Gastrocnemius medialis (tissue), 4 donors: ENCODE results near the gene C11orf24. TPM values are rescaled to one million over a fixed set of nuclear protein-coding genes. Genes with fewer than 3 reads are reported as not detected.

Experiments
- ATAC-seq, 2 donors: fragments of 150-250 bp; one replicate each; pipeline ENCODE4 v1.9.1; 2016
- DNase-seq, 2 donors: peaks; one replicate each; pipeline ENCODE4 v3.0.0-alpha.2; 2019
- H3K27ac ChIP-seq, 4 donors: fragments of 200-600 bp; sonication (generic); 1 replicate in 1 of 4; 2 replicates in 3 of 4; pipeline ENCODE4 v1.5.1; 2016 to 2018; ENCODE audit warnings: mild to moderate bottlenecking in 2 of 4, moderate library complexity in 1 of 4
- H3K27me3 ChIP-seq, 3 donors: fragments of 200-600 bp; sonication (generic) in 2 of 3; 1 replicate in 1 of 3; 2 replicates in 2 of 3; pipeline versions ENCODE4 v1.5.1 to v1.6.0; 2016 to 2019; ENCODE audit warnings: mild to moderate bottlenecking in 1 of 3, moderate library complexity in 1 of 3
- H3K36me3 ChIP-seq, 2 donors: fragments of 200-600 bp; sonication (generic) in 1 of 2; one replicate each; pipeline ENCODE4 v1.5.1; 2017 to 2018
- H3K4me1 ChIP-seq, 2 donors: fragments of 200-600 bp; sonication (generic) in 1 of 2; one replicate each; pipeline ENCODE4 v1.5.1; 2016 to 2017; ENCODE audit warnings: mild to moderate bottlenecking in 2 of 2
- H3K4me3 ChIP-seq, 4 donors: fragments of 200-600 bp; sonication (generic) in 3 of 4; 1 replicate in 1 of 4; 2 replicates in 3 of 4; pipeline ENCODE4 v1.5.1; 2016 to 2019; ENCODE audit warnings: mild to moderate bottlenecking in 2 of 4
- H3K9me3 ChIP-seq, 3 donors: fragments of 200-600 bp; sonication (generic) in 2 of 3; 1 replicate in 1 of 3; 2 replicates in 2 of 3; pipeline ENCODE4 v1.5.1; 2016 to 2019
- CTCF ChIP-seq, 5 experiments: fragments of 450-650 bp in 3 of 5; fragments of 200-600 bp in 2 of 5; sonication (generic) in 2 of 5; IDR thresholded peaks in 4 of 5; conservative IDR thresholded peaks in 1 of 5; 1 replicate in 4 of 5; 2 replicates in 1 of 5; pipeline ENCODE4 v1.5.1; 2016 to 2019; ENCODE audit warnings: antibody characterized with exemption in 5 of 5, mild to moderate bottlenecking in 3 of 5, moderate library complexity in 3 of 5
- POLR2A ChIP-seq, 2 donors: fragments of 450-650 bp; IDR thresholded peaks; one replicate each; pipeline ENCODE4 v1.6.1; 2017; ENCODE audit warnings: antibody characterized with exemption in 2 of 2, mild to moderate bottlenecking in 2 of 2, moderate library complexity in 2 of 2
- in situ Hi-C, 4 donors: fragments of 200-750 bp; cut with MboI; loops; one replicate each; pipeline versions ENCODE4 v1.15.0 to v1.8.0; 2017; ENCODE audit warnings: low sequenced_read_pairs in 4 of 4
- intact Hi-C: fragments of 100-400 bp; cut with DNase I; formaldehyde crosslinking; loops from one replicate; pipeline ENCODE4 v1.15.1; 2023; ENCODE audit warnings: low total_unique reads
- total RNA-seq, 4 donors: library from RNA; depleted of rRNA; stranded (reverse); fragments of >200 nt; gene quantifications; one replicate each; pipeline versions ENCODE4 v1.1.0 to v1.2.3, GENCODE V29; 2016

Gene C11orf24
- total RNA-seq, 4 donors from 2014 or later, result 8.1 to 19.3 (median 10.6) TPM

- Histone ChIP-seq H3K27me3 (no peaks in the 10 kb centered on the region), H3K36me3 (no peaks in the 10 kb centered on the region), H3K4me3 (no peak overlapping the region), H3K27ac (no peak overlapping the region), H3K4me1 (no peaks in the 10 kb centered on the region), H3K9me3 (no peaks in the 10 kb centered on the region)
- ATAC-seq (no peak), DNase-seq (no peak)
- TF ChIP-seq POLR2A (IDR thresholded peaks at IDR 0.05) (no peak), CTCF (IDR thresholded peaks at IDR 0.05 in 4 of 5, conservative IDR thresholded peaks at IDR 0.05 in 1 of 5) (no peak)
- intact Hi-C loops, result no loop called here
- in situ Hi-C loops, result no loop called here
Observed at GRCh38 chr11:68242616-68243015, 29.2 kb downstream of the C11orf24 start.

GRCh38 chr11:68231621-68232020 lies 40.2 kb downstream of the C11orf24 start:
- H3K36me3 ChIP-seq, result no peaks in the 10 kb centered on the region
- no peaks in the 10 kb centered on the region for H3K9me3 ChIP-seq
- TF ChIP-seq POLR2A (IDR thresholded peaks at IDR 0.05) (no peak), CTCF (IDR thresholded peaks at IDR 0.05 in 4 of 5, conservative IDR thresholded peaks at IDR 0.05 in 1 of 5) (no peak)
- H3K4me3 ChIP-seq, result no peak overlapping the region
- in situ Hi-C loops, result no loop called here
- ATAC-seq (no peak), DNase-seq (no peak)
- intact Hi-C loops, result no loop called here
- no peak overlapping the region for H3K27ac ChIP-seq
- H3K4me1 ChIP-seq, result no peaks in the 10 kb centered on the region
- no peaks in the 10 kb centered on the region for H3K27me3 ChIP-seq

GRCh38 chr11:68229601-68230000 lies 42.2 kb downstream of the C11orf24 start:
- Histone ChIP-seq H3K27ac (no peak overlapping the region), H3K36me3 (no peaks in the 10 kb centered on the region), H3K27me3 (no peaks in the 10 kb centered on the region), H3K9me3 (no peaks in the 10 kb centered on the region), H3K4me1 (no peaks in the 10 kb centered on the region), H3K4me3 (no peak overlapping the region)
- intact Hi-C loops (no loop called here), in situ Hi-C loops (loop anchor here in 1 of 4 donors (10.0 kb wide), 1 partner anchor 55 kb away; no protein-coding TSS in a partner anchor)
- no peak for ATAC-seq
- TF ChIP-seq CTCF (IDR thresholded peaks at IDR 0.05 in 4 of 5, conservative IDR thresholded peaks at IDR 0.05 in 1 of 5) (no peak), POLR2A (IDR thresholded peaks at IDR 0.05) (no peak)
- no peak for DNase-seq

GRCh38 chr11:68226421-68226820 lies 45.4 kb downstream of the C11orf24 start:
- DNase-seq (no peak), ATAC-seq (no peak)
- no peaks in the 10 kb centered on the region for H3K36me3 ChIP-seq
- no peaks in the 10 kb centered on the region for H3K27me3 ChIP-seq
- no peaks in the 10 kb centered on the region for H3K9me3 ChIP-seq
- H3K4me3 ChIP-seq, result no peak overlapping the region
- no peak overlapping the region for H3K27ac ChIP-seq
- H3K4me1 ChIP-seq, result no peaks in the 10 kb centered on the region
- TF ChIP-seq CTCF (IDR thresholded peaks at IDR 0.05 in 4 of 5, conservative IDR thresholded peaks at IDR 0.05 in 1 of 5), result no peak
- TF ChIP-seq POLR2A (IDR thresholded peaks at IDR 0.05), result no peak
- intact Hi-C loops, result no loop called here
- in situ Hi-C loops, result loop anchor here in 1 of 4 donors (10.0 kb wide), 1 partner anchor 58 kb away; no protein-coding TSS in a partner anchor

GRCh38 chr11:68224606-68225005 lies 47.2 kb downstream of the C11orf24 start:
- H3K27ac ChIP-seq, result no peak overlapping the region
- in situ Hi-C loops, result loop anchor here in 1 of 4 donors (10.0 kb wide), 1 partner anchor 60 kb away; no protein-coding TSS in a partner anchor

More at GRCh38 chr11:68224606-68225005, 47.2 kb downstream of the C11orf24 start:
- Histone ChIP-seq H3K4me1 (no peaks in the 10 kb centered on the region), H3K4me3 (no peak overlapping the region), H3K9me3 (no peaks in the 10 kb centered on the region), H3K27me3 (no peaks in the 10 kb centered on the region), H3K36me3 (no peaks in the 10 kb centered on the region)
- ATAC-seq, result no peak
- DNase-seq, result no peak
- no peak for TF ChIP-seq CTCF (IDR thresholded peaks at IDR 0.05 in 4 of 5, conservative IDR thresholded peaks at IDR 0.05 in 1 of 5)
- no peak for TF ChIP-seq POLR2A (IDR thresholded peaks at IDR 0.05)
- intact Hi-C loops, result no loop called here
